HG03558 (cell line): Measurements from ENCODE around the gene HOXB8.

ENCODE experiments used
- ATAC-seq: cut with Tn5 transposase; IDR thresholded peaks from one replicate; pipeline ENCODE4 v1.9.1; 2021; ENCODE audit warnings: moderate number of reproducible peaks; ENCODE audit not compliant: unreplicated experiment; ENCODE audit errors: extremely low read depth

Gene HOXB8

GRCh38 chr17:48625495-48626244, 10.6 kb upstream of the HOXB8 start:
- ATAC-seq, result no peak

- no peak for ATAC-seq
Measured at GRCh38 chr17:48624544-48625494, 9.7 kb upstream of the HOXB8 start.

GRCh38 chr17:48624118-48624517, 9.0 kb upstream of the HOXB8 start:
- ATAC-seq, result no peak

- ATAC-seq, result no peak
Measured at GRCh38 chr17:48623583-48623982, 8.5 kb upstream of the HOXB8 start.

- ATAC-seq, result no peak
Measured at GRCh38 chr17:48622857-48623256, 7.8 kb upstream of the HOXB8 start.

- no peak for ATAC-seq
Measured at GRCh38 chr17:48621410-48622392, 6.6 kb upstream of the HOXB8 start.

GRCh38 chr17:48620461-48621139, 5.5 kb upstream of the HOXB8 start:
- no peak for ATAC-seq

GRCh38 chr17:48619826-48620449, 4.8 kb upstream of the HOXB8 start:
- ATAC-seq, result no peak

- no peak for ATAC-seq
Measured at GRCh38 chr17:48618256-48618896, 3.3 kb upstream of the HOXB8 start.

GRCh38 chr17:48617471-48618255, 2.6 kb upstream of the HOXB8 start:
- no peak for ATAC-seq

GRCh38 chr17:48616717-48617470, 1.8 kb upstream of the HOXB8 start:
- ATAC-seq, result no peak

- no peak for ATAC-seq
Measured at GRCh38 chr17:48615963-48616716, 1.0 kb upstream of the HOXB8 start.

- no peak for ATAC-seq
Measured at GRCh38 chr17:48613862-48614694, 1.0 kb downstream of the HOXB8 start.

- no peak for ATAC-seq
Measured at GRCh38 chr17:48612854-48613691, 2.0 kb downstream of the HOXB8 start.

GRCh38 chr17:48612456-48612853, 2.6 kb downstream of the HOXB8 start:
- no peak for ATAC-seq
